K562 (cell line): ENCODE measurements around the gene SLC35B1. TPM values are rescaled to one million over a fixed set of nuclear protein-coding genes. Genes with fewer than 3 reads are reported as not detected.

ENCODE experiments used
- COPS2 ChIP-seq: fragments of 450-650 bp; conservative IDR thresholded peaks from 2 replicates; pipeline ENCODE4 v1.6.1; 2016; ENCODE audit warnings: mild to moderate bottlenecking, moderate library complexity
- E2F4 ChIP-seq: sonication (generic); formaldehyde crosslinking; IDR thresholded peaks from 2 replicates; pipeline ENCODE4 v1.8.0; 2022; ENCODE audit warnings: mild to moderate bottlenecking, low read depth, missing genetic modification reagents
- MEF2A ChIP-seq: IDR thresholded peaks from 2 replicates; pipeline ENCODE4 v1.6.1; 2011; ENCODE audit warnings: low read depth, mild to moderate bottlenecking, low read length, moderate library complexity; ENCODE audit not compliant: control insufficient read depth
- MTA2 ChIP-seq: fragments of 450-650 bp; IDR thresholded peaks from 2 replicates; pipeline ENCODE4 v1.6.1; 2016; ENCODE audit warnings: low read depth
- NR1H2 ChIP-seq: sonication (generic); formaldehyde crosslinking; IDR thresholded peaks from 2 replicates; pipeline ENCODE4 v1.4.0; 2020; ENCODE audit warnings: mild to moderate bottlenecking, missing genetic modification reagents
- SETDB1 ChIP-seq: IDR thresholded peaks from one replicate; pipeline ENCODE4 v1.6.1; 2012; ENCODE audit warnings: low read length, control low read depth, inconsistent platforms
- THRAP3 ChIP-seq: fragments of 450-650 bp; IDR thresholded peaks from 2 replicates; pipeline ENCODE4 v1.6.1; 2016; ENCODE audit warnings: mild to moderate bottlenecking, inconsistent platforms, borderline replicate concordance
- TOE1 ChIP-seq, 2 experiments: fragments of 450-650 bp in 1 of 2; sonication (generic) in 1 of 2; formaldehyde crosslinking in 1 of 2; IDR thresholded peaks; 2 replicates each; pipeline versions ENCODE4 v1.7.1 to v1.8.0; 2016 to 2022; ENCODE audit warnings: borderline replicate concordance in 2 of 2, mild to moderate bottlenecking in 2 of 2, antibody characterized with exemption in 1 of 2, inconsistent platforms in 1 of 2, low read depth in 1 of 2, missing genetic modification reagents in 1 of 2, moderate library complexity in 1 of 2
- ZNF197 ChIP-seq: fragments of 200-800 bp; sonication (Bioruptor generic); IDR thresholded peaks from 2 replicates; pipeline ENCODE4 v1.6.1; 2016; ENCODE audit warnings: low read depth, missing genetic modification characterization, missing compliant biosample characterization
- ZNF507 ChIP-seq: conservative IDR thresholded peaks from 2 replicates; pipeline ENCODE4 v1.6.1; 2017; ENCODE audit warnings: missing genetic modification characterization, missing compliant biosample characterization
- polyA plus RNA-seq, 8 experiments: library from polyadenylated mRNA; depleted of rRNA in 4 of 8; stranded (reverse) in 5 of 8; unstranded in 3 of 8; fragments of >200 nt; fragmentation: Nextera tagmentation in 2 of 8; fragmentation: Illumina TruSeq in 1 of 8; extraction: Ambion mirVana in 2 of 8; extraction: Trizol in 1 of 8; gene quantifications; 2 replicates each; pipeline versions ENCODE4 v1.2.1 to v1.2.3, GENCODE V29; 2011 to 2014; ENCODE audit warnings: inconsistent platforms in 1 of 8, missing spikeins in 1 of 8
- total RNA-seq, 7 experiments: library from RNA; depleted of rRNA in 6 of 7; stranded (reverse); fragments of >200 nt in 6 of 7; fragmentation: Illumina TruSeq in 2 of 7; extraction: Trizol in 2 of 7; gene quantifications; 2 replicates each; pipeline versions ENCODE4 v1.2.1 to v1.2.3, GENCODE V29; 2011 to 2021; ENCODE audit warnings: low replicate concordance in 1 of 7
- TF ChIP-seq, protein P1 (sequence below): fragments of 200-600 bp; sonication (generic); IDR thresholded peaks from one replicate; pipeline ENCODE4 v1.6.1; 2012; ENCODE audit warnings: mild to moderate bottlenecking, low read depth, low read length, inconsistent platforms

Gene SLC35B1
- total and polyA plus RNA-seq, 9 of the 15 experiments (the other 6 are each of a cell fraction or from before 2014, with no cell fraction given): 51.4 to 87.9 (median 66.3) TPM

DNA sequence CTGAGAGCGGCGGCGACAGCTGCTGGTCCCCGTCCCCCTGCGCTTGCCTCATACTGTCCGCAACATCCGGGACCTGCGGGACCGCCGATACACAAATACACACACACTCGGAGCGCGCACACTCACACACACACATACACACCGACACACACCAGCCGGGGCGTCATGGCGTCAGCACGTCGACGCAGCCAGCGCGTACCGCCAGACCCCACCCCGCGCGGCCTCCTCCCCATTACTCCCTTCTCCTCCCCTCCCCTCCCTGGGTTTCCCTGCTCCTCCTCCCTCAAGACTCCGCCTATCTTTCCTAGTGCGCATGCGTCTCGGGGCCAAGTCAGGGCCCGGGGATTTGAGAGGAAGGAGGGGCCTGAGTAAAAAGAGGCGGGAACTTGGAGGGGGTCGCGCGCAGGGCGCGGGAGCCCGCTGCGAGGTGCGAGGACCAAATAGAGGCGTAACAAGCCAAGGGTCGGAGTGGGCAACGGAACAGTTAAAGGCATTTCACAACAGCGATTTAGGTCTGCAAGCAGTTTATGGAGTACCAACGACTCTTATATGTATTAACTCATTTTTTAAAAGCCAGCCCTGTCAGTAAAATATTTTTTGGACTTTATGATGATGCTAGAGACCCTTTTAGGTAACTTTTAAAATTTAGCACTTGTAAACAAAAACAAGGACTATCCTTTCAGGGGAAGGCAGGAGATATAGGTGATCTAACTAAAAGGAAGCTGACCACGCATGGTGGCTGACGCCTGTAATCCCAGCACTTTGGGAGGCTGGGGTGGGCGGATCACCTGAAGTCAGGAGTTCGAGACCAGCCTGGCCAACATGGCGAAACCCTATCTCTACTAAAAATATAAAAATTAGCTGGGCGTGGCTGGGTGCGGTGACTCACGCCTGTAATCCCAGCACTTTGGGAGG, 29.6 kb downstream of the SLC35B1 start, which contains the start of gene SPOP (continued):
- TF ChIP-seq NR1H2 (no peak), ZNF197 (CRISPR knock-in tag) (no peak), E2F4 (CRISPR knock-in tag) (no peak), MEF2A (no peak), SETDB1 (no peak), TOE1 (IDR thresholded peaks at IDR 0.05; ENCODE audit: borderline replicate concordance) (peak; percentile 78; the same call in 1 of the 2 replicates), TOE1 (CRISPR knock-in tag; IDR thresholded peaks at IDR 0.05; ENCODE audit: borderline replicate concordance, low read depth) (no peak), THRAP3 (no peak), COPS2 (no peak), MTA2 (no peak), ZNF507 (tag) (no peak)
- TF ChIP-seq, protein P1, sequence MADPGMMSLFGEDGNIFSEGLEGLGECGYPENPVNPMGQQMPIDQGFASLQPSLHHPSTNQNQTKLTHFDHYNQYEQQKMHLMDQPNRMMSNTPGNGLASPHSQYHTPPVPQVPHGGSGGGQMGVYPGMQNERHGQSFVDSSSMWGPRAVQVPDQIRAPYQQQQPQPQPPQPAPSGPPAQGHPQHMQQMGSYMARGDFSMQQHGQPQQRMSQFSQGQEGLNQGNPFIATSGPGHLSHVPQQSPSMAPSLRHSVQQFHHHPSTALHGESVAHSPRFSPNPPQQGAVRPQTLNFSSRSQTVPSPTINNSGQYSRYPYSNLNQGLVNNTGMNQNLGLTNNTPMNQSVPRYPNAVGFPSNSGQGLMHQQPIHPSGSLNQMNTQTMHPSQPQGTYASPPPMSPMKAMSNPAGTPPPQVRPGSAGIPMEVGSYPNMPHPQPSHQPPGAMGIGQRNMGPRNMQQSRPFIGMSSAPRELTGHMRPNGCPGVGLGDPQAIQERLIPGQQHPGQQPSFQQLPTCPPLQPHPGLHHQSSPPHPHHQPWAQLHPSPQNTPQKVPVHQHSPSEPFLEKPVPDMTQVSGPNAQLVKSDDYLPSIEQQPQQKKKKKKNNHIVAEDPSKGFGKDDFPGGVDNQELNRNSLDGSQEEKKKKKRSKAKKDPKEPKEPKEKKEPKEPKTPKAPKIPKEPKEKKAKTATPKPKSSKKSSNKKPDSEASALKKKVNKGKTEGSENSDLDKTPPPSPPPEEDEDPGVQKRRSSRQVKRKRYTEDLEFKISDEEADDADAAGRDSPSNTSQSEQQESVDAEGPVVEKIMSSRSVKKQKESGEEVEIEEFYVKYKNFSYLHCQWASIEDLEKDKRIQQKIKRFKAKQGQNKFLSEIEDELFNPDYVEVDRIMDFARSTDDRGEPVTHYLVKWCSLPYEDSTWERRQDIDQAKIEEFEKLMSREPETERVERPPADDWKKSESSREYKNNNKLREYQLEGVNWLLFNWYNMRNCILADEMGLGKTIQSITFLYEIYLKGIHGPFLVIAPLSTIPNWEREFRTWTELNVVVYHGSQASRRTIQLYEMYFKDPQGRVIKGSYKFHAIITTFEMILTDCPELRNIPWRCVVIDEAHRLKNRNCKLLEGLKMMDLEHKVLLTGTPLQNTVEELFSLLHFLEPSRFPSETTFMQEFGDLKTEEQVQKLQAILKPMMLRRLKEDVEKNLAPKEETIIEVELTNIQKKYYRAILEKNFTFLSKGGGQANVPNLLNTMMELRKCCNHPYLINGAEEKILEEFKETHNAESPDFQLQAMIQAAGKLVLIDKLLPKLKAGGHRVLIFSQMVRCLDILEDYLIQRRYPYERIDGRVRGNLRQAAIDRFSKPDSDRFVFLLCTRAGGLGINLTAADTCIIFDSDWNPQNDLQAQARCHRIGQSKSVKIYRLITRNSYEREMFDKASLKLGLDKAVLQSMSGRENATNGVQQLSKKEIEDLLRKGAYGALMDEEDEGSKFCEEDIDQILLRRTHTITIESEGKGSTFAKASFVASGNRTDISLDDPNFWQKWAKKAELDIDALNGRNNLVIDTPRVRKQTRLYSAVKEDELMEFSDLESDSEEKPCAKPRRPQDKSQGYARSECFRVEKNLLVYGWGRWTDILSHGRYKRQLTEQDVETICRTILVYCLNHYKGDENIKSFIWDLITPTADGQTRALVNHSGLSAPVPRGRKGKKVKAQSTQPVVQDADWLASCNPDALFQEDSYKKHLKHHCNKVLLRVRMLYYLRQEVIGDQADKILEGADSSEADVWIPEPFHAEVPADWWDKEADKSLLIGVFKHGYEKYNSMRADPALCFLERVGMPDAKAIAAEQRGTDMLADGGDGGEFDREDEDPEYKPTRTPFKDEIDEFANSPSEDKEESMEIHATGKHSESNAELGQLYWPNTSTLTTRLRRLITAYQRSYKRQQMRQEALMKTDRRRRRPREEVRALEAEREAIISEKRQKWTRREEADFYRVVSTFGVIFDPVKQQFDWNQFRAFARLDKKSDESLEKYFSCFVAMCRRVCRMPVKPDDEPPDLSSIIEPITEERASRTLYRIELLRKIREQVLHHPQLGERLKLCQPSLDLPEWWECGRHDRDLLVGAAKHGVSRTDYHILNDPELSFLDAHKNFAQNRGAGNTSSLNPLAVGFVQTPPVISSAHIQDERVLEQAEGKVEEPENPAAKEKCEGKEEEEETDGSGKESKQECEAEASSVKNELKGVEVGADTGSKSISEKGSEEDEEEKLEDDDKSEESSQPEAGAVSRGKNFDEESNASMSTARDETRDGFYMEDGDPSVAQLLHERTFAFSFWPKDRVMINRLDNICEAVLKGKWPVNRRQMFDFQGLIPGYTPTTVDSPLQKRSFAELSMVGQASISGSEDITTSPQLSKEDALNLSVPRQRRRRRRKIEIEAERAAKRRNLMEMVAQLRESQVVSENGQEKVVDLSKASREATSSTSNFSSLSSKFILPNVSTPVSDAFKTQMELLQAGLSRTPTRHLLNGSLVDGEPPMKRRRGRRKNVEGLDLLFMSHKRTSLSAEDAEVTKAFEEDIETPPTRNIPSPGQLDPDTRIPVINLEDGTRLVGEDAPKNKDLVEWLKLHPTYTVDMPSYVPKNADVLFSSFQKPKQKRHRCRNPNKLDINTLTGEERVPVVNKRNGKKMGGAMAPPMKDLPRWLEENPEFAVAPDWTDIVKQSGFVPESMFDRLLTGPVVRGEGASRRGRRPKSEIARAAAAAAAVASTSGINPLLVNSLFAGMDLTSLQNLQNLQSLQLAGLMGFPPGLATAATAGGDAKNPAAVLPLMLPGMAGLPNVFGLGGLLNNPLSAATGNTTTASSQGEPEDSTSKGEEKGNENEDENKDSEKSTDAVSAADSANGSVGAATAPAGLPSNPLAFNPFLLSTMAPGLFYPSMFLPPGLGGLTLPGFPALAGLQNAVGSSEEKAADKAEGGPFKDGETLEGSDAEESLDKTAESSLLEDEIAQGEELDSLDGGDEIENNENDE: no peak
